ENCODE measurements around the gene ZCCHC2. TPM values are rescaled to one million over a fixed set of nuclear protein-coding genes. Genes with fewer than 3 reads are reported as not detected.
A peak's percentile ranks its signal among the peaks of the same experiment; 100 is the strongest.

The ZCCHC2 gene
- polyA plus RNA-seq, 2 of the 4 experiments (the other 2 are of a cell fraction) = 7.6 to 12.5 TPM

DNA sequence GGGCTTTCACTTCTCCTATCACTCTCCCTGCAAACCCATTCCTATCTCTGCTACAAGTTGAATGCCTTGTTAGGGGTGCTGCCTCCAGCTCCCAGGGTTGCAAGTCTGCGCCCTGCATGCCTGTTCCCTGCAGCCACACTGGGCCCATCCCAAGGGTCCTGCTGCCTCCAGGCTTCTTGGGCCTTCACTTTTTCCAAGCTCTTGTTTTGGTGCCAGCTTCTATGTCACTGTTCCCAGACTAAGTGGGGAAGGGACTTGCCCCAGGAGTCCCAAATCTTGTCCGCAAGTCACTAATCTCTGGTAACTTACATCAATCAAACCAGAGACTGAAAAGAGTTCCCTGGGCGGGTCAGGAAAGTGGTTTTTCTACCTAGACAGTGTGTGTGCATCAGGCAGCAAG, 65.4 kb downstream of the ZCCHC2 start:
- FAIRE-seq (no peak), DNase-seq (ENCODE audit: low read depth in 1 of 2, low spot score in 1 of 2) (no peak), ATAC-seq (no peak)
- H3K4me3 ChIP-seq = no peak overlapping the region
- 80% methylated on average over 3 of the region's 3 CpGs for WGBS (ENCODE audit: missing lambda C conversion rate)
- H3K27ac ChIP-seq = no peak overlapping the region
- H3K9me3 ChIP-seq = no peaks in the 10 kb centered on the region
- H3K4me1 ChIP-seq = peaks cover 4% of the 10 kb centered on the region; the same call in 1 of the 3 replicates
- TF ChIP-seq PHF8 (IDR thresholded peaks at IDR 0.05; ENCODE audit: borderline replicate concordance, low read depth) = no peak
- TF ChIP-seq, protein P1, sequence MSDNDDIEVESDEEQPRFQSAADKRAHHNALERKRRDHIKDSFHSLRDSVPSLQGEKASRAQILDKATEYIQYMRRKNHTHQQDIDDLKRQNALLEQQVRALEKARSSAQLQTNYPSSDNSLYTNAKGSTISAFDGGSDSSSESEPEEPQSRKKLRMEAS (IDR thresholded peaks at IDR 0.05) = no peak
- no peak for TF ChIP-seq CEBPB (IDR thresholded peaks at IDR 0.05)
- no peak for TF ChIP-seq POLR2A (IDR thresholded peaks at IDR 0.05; ENCODE audit: low read length)
- TF ChIP-seq CHD2 (IDR thresholded peaks at IDR 0.05; ENCODE audit: low read length, partially characterized antibody) = no peak
- H3K4me2 ChIP-seq = no peak overlapping the region
- CTCF ChIA-PET = interaction anchor here (1.1 kb wide), 2 partner anchors 394 to 850 kb away, joined by 3 to 5 read pairs; no protein-coding TSS in a partner anchor
- POLR2A ChIA-PET = no interaction called here

DNA sequence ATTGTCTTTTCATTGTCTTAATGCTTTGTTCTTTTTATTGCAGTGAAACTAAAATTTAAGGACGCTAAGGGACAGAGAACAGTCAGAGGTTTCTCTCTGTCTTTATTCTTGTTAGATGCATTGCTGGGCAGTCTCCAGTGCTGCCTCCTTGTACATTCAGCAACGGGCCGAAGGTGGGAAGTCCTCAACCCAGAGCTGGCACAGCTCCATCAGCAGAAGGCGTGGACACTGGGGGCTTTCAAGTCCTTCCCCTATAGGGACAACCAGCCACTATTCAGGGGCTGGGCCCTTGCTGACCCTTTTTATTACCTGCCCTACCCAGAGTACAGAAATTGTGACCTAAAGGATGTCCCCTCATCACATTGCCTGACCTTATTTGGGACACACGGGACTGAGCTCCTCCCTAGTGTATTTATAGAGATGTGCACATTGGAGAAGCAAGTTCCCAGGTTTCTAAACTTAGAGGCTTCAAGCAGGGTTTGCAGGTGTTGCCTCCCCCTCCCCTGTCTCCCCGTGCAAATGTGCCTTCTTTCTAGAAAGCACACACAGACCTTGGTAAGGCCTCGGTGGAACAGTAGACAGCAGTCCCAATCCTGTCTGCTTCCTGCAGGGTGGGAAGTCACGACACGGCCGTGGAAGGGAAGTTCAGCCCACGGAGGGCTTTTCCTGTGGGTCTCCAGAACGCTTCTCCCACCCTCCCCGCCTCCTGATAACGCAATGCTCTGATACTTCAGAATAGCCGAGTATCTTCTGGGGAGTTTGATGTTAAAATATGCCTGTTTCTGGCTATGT, 68.2 kb downstream of the ZCCHC2 start:
- Histone ChIP-seq H3K4me3 (no peak overlapping the region), H3K9me3 (no peaks in the 10 kb centered on the region), H3K4me1 (no peaks in the 10 kb centered on the region), H3K27ac (no peak overlapping the region), H3K4me2 (no peak overlapping the region)
- TF ChIP-seq, protein P2, sequence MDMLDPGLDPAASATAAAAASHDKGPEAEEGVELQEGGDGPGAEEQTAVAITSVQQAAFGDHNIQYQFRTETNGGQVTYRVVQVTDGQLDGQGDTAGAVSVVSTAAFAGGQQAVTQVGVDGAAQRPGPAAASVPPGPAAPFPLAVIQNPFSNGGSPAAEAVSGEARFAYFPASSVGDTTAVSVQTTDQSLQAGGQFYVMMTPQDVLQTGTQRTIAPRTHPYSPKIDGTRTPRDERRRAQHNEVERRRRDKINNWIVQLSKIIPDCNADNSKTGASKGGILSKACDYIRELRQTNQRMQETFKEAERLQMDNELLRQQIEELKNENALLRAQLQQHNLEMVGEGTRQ (IDR thresholded peaks at IDR 0.05) = no peak
- TF ChIP-seq GATA3 (IDR thresholded peaks at IDR 0.05; ENCODE audit: borderline replicate concordance) (no peak), KDM5A (IDR thresholded peaks at IDR 0.05) (no peak), KDM1A (IDR thresholded peaks at IDR 0.05; ENCODE audit: low read depth) (no peak), HDAC2 (IDR thresholded peaks at IDR 0.05) (no peak)
- no peak for FAIRE-seq
- ChIA-PET CTCF (interaction anchor here (2.8 kb wide), 1 partner anchor 392 kb away, joined by 13 read pairs; no protein-coding TSS in a partner anchor), POLR2A (no interaction called here)
- ATAC-seq = no peak
- no peak for DNase-seq (ENCODE audit: low read depth in 1 of 2, low spot score in 1 of 2)
- 69% methylated on average over 15 of the region's 15 CpGs for WGBS (ENCODE audit: missing lambda C conversion rate)

DNA sequence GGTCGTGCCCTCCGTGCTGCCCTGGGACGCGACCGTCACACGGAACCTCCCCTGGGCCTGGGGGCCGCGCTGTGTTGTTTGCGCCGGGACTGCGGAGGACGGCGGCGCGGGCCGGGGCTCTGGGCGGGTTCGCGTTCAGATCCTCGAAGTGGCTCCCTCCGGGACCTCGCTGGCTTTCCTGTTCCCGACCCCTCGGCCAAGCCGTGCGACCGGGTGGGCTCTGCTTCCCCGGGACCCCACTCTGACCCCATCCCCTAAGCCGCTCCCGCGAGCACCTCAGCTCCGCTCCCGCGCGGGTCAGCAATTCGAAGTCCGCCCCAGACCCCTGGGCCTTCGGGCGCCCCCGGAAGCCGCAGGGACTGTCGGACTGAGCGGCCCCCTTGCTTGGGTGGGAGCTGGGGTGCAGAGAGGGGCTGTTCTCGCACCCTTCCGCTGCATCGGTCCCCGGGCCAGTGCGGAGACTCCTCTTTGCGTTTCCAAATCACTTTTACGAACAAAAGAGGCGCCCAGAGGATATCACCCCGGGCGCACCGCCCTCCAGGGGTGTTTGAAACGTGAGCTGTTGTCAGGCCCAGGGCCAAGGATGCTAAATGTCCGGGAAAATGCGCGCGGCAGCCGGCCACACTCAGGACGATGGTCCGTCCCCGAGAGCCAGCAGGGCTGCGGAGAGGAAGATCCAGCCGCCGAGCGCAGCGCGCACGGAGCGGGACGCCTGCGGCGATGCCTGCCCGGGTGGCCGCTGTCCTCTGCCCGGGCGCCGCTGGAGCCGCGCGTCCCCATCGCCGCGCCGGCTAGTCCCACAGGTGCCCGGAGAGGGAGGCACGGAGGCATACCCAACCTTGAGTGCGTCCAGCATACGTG, 73.5 kb downstream of the ZCCHC2 start:
- H3K27ac ChIP-seq = no peak overlapping the region
- CTCF ChIA-PET = interaction anchor here (1.0 kb wide), 1 partner anchor 10 kb away, joined by 3 read pairs; no protein-coding TSS in a partner anchor
- TF ChIP-seq, protein P3, sequence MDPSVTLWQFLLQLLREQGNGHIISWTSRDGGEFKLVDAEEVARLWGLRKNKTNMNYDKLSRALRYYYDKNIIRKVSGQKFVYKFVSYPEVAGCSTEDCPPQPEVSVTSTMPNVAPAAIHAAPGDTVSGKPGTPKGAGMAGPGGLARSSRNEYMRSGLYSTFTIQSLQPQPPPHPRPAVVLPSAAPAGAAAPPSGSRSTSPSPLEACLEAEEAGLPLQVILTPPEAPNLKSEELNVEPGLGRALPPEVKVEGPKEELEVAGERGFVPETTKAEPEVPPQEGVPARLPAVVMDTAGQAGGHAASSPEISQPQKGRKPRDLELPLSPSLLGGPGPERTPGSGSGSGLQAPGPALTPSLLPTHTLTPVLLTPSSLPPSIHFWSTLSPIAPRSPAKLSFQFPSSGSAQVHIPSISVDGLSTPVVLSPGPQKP (IDR thresholded peaks at IDR 0.05; ENCODE audit: low read depth, low read length) = no peak
- POLR2A ChIA-PET = no interaction called here
- ATAC-seq (peak; percentile 19 to 66; a peak in 3 of 6 replicates), FAIRE-seq (no peak), DNase-seq (ENCODE audit: low read depth in 1 of 2, low spot score in 1 of 2) (no peak)
- no peaks in the 10 kb centered on the region for H3K9me3 ChIP-seq
- no peaks in the 10 kb centered on the region for H3K4me1 ChIP-seq
- peak overlapping the region; percentile 64 for H3K4me2 ChIP-seq
- peak overlapping the region; percentile 26; the same call in 1 of the 3 replicates for H3K4me3 ChIP-seq
- 64% methylated on average over 13 of the region's 90 CpGs for WGBS (ENCODE audit: missing lambda C conversion rate)

DNA sequence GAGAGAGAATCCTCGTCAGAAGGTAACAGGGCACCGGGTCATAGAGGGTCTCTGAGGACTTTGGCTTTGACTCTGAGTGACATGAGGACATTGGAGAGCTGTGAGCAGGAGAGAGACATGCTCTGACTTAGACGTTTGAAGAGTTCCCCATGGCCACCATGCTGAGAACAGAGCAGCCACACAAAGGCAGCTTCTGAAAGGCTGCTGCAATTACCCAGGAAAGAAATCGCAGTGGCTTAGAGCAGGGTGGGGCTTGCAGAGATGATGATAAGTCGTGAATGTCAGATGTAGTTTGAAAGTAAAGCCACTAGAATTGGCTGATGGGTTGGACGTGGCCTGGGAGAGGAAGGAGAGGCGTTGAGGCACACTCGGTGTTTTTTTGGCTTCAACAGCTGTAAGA, 79.0 kb downstream of the ZCCHC2 start:
- H3K27ac ChIP-seq = no peak overlapping the region
- no peaks in the 10 kb centered on the region for H3K4me1 ChIP-seq
- TF ChIP-seq BHLHE40 (IDR thresholded peaks at IDR 0.05; ENCODE audit: low read depth, low read length) = no peak
- TF ChIP-seq HOXB5 (CRISPR knock-in tag; IDR thresholded peaks at IDR 0.05) = no peak
- no peak for TF ChIP-seq EHF (CRISPR knock-in tag; IDR thresholded peaks at IDR 0.05)
- no peaks in the 10 kb centered on the region for H3K9me3 ChIP-seq
- no peak overlapping the region for H3K4me3 ChIP-seq
- no peak for DNase-seq (ENCODE audit: low read depth in 1 of 2, low spot score in 1 of 2)
- FAIRE-seq = no peak
- no peak for ATAC-seq
- CTCF ChIA-PET = interaction anchor here (0.6 to 0.8 kb wide), 2 partner anchors 12 to 15 kb away, joined by 3 to 4 read pairs; no protein-coding TSS in a partner anchor
- POLR2A ChIA-PET = no interaction called here
- 43% methylated on average over 8 of the region's 8 CpGs for WGBS (ENCODE audit: missing lambda C conversion rate)
- H3K4me2 ChIP-seq = no peak overlapping the region
